Measurements from ENCODE around the gene FILIP1L. TPM values are rescaled to one million over a fixed set of nuclear protein-coding genes. Genes with fewer than 3 reads are reported as not detected.
A peak's percentile ranks its signal among the peaks of the same experiment; 100 is the strongest.

FILIP1L gene
- total and polyA plus RNA-seq, 2 of the 13 experiments (the other 11 are each of a cell fraction or from before 2014, with no cell fraction given), result 8.1 to 187 TPM

GRCh38 chr3:99934975-99935797, 179.1 kb downstream of the FILIP1L start (continued):
- TF ChIP-seq ZNF430 (CRISPR knock-in tag; IDR thresholded peaks at IDR 0.05) (0 out of 2 replicates have a peak, but pooled peaks have one; percentile 43), RFX1 (IDR thresholded peaks at IDR 0.05) (peak; percentile 63; the same call in 1 of the 2 replicates), PHF21A (CRISPR knock-in tag; IDR thresholded peaks at IDR 0.05) (peak; percentile 43; the same call in 1 of the 2 replicates), HMG20A (CRISPR knock-in tag; IDR thresholded peaks at IDR 0.05; ENCODE audit: borderline replicate concordance) (peak; percentile 84; the same call in 1 of the 2 replicates), LCORL (IDR thresholded peaks at IDR 0.05) (no peak), LCORL (CRISPR knock-in tag; IDR thresholded peaks at IDR 0.05) (0 out of 2 replicates have a peak, but pooled peaks have one; percentile 35), RARA (CRISPR knock-in tag; IDR thresholded peaks at IDR 0.05) (peak; percentile 91), RCOR2 (CRISPR knock-in tag; IDR thresholded peaks at IDR 0.05) (peak; percentile 24; the same call in 1 of the 2 replicates), EP300 (IDR thresholded peaks at IDR 0.05; ENCODE audit: low read depth in 2 of 2, low read length in 2 of 2) (peak; percentile 63 to 66; a peak in 3 of 4 replicates), EP300 (CRISPR knock-in tag; IDR thresholded peaks at IDR 0.05; ENCODE audit: borderline replicate concordance) (peak; percentile 23; the same call in 1 of the 2 replicates), TFDP2 (CRISPR knock-in tag; IDR thresholded peaks at IDR 0.05) (0 out of 2 replicates have a peak, but pooled peaks have one; percentile 32), NR2F1 (CRISPR knock-in tag; IDR thresholded peaks at IDR 0.05) (peak; percentile 62 to 89), HDAC1 (CRISPR knock-in tag; IDR thresholded peaks at IDR 0.05) (0 out of 2 replicates have a peak, but pooled peaks have one; percentile 22), NR3C1 (CRISPR knock-in tag; IDR thresholded peaks at IDR 0.05) (no peak), POGZ (CRISPR knock-in tag; IDR thresholded peaks at IDR 0.05) (peak; percentile 80; the same call in 1 of the 2 replicates), SMAD3 (CRISPR knock-in tag; IDR thresholded peaks at IDR 0.05) (0 out of 2 replicates have a peak, but pooled peaks have one; percentile 31), SOX6 (IDR thresholded peaks at IDR 0.05) (no peak), SOX6 (CRISPR knock-in tag; IDR thresholded peaks at IDR 0.05) (peak; percentile 73), ZNF776 (CRISPR knock-in tag; IDR thresholded peaks at IDR 0.05) (no peak)
- TF ChIP-seq, protein P1, sequence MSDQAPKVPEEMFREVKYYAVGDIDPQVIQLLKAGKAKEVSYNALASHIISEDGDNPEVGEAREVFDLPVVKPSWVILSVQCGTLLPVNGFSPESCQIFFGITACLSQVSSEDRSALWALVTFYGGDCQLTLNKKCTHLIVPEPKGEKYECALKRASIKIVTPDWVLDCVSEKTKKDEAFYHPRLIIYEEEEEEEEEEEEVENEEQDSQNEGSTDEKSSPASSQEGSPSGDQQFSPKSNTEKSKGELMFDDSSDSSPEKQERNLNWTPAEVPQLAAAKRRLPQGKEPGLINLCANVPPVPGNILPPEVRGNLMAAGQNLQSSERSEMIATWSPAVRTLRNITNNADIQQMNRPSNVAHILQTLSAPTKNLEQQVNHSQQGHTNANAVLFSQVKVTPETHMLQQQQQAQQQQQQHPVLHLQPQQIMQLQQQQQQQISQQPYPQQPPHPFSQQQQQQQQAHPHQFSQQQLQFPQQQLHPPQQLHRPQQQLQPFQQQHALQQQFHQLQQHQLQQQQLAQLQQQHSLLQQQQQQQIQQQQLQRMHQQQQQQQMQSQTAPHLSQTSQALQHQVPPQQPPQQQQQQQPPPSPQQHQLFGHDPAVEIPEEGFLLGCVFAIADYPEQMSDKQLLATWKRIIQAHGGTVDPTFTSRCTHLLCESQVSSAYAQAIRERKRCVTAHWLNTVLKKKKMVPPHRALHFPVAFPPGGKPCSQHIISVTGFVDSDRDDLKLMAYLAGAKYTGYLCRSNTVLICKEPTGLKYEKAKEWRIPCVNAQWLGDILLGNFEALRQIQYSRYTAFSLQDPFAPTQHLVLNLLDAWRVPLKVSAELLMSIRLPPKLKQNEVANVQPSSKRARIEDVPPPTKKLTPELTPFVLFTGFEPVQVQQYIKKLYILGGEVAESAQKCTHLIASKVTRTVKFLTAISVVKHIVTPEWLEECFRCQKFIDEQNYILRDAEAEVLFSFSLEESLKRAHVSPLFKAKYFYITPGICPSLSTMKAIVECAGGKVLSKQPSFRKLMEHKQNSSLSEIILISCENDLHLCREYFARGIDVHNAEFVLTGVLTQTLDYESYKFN (CRISPR knock-in tag; conservative IDR thresholded peaks at IDR 0.05), result peak; percentile 65
- TF ChIP-seq, protein P2, sequence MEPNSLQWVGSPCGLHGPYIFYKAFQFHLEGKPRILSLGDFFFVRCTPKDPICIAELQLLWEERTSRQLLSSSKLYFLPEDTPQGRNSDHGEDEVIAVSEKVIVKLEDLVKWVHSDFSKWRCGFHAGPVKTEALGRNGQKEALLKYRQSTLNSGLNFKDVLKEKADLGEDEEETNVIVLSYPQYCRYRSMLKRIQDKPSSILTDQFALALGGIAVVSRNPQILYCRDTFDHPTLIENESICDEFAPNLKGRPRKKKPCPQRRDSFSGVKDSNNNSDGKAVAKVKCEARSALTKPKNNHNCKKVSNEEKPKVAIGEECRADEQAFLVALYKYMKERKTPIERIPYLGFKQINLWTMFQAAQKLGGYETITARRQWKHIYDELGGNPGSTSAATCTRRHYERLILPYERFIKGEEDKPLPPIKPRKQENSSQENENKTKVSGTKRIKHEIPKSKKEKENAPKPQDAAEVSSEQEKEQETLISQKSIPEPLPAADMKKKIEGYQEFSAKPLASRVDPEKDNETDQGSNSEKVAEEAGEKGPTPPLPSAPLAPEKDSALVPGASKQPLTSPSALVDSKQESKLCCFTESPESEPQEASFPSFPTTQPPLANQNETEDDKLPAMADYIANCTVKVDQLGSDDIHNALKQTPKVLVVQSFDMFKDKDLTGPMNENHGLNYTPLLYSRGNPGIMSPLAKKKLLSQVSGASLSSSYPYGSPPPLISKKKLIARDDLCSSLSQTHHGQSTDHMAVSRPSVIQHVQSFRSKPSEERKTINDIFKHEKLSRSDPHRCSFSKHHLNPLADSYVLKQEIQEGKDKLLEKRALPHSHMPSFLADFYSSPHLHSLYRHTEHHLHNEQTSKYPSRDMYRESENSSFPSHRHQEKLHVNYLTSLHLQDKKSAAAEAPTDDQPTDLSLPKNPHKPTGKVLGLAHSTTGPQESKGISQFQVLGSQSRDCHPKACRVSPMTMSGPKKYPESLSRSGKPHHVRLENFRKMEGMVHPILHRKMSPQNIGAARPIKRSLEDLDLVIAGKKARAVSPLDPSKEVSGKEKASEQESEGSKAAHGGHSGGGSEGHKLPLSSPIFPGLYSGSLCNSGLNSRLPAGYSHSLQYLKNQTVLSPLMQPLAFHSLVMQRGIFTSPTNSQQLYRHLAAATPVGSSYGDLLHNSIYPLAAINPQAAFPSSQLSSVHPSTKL (CRISPR knock-in tag; IDR thresholded peaks at IDR 0.05), result peak; percentile 75
- TF ChIP-seq, protein P3, sequence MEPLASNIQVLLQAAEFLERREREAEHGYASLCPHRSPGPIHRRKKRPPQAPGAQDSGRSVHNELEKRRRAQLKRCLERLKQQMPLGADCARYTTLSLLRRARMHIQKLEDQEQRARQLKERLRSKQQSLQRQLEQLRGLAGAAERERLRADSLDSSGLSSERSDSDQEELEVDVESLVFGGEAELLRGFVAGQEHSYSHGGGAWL (CRISPR knock-in tag; IDR thresholded peaks at IDR 0.05), result no peak

All from HepG2 (cell line).